Mesendoderm (in vitro differentiated cells): Measurements from ENCODE around the gene MEGF9.
"Not testable (repeated sequence)": the region's sequence is repeated elsewhere in the genome, so short reads cannot be mapped to it uniquely, and the experiment has no call there.

Experiments used
- DNase-seq: peaks from one replicate; pipeline ENCODE4 v3.0.0; 2013
- H2AK5ac ChIP-seq: 2 replicates; pipeline ENCODE4 v1.6.1; 2013; ENCODE audit warnings: low read length, inconsistent platforms
- H2BK120ac ChIP-seq: 2 replicates; pipeline ENCODE4 v1.6.1; 2013; ENCODE audit warnings: low read depth, mild to moderate bottlenecking, low read length, moderate library complexity, mixed read lengths
- H2BK15ac ChIP-seq: replicated peaks from 2 replicates; pipeline ENCODE4 v1.6.1; 2013; ENCODE audit warnings: low read depth, mild to moderate bottlenecking, moderate library complexity
- H2BK5ac ChIP-seq: 2 replicates; pipeline ENCODE4 v1.6.1; 2013; ENCODE audit warnings: low read length, inconsistent platforms
- H3K18ac ChIP-seq: 2 replicates; pipeline ENCODE4 v1.6.1; 2013; ENCODE audit warnings: mild to moderate bottlenecking, low read length, mixed read lengths
- H3K23ac ChIP-seq: one replicate; pipeline ENCODE4 v1.6.1; 2013; ENCODE audit warnings: low read length
- H3K27ac ChIP-seq: 2 replicates; pipeline ENCODE4 v1.5.1; 2013; ENCODE audit warnings: low read depth, mild to moderate bottlenecking, inconsistent platforms, low read length, moderate library complexity
- H3K27me3 ChIP-seq: 2 replicates; pipeline ENCODE4 v1.6.1; 2013; ENCODE audit warnings: low read length, control low read depth, mild to moderate bottlenecking, inconsistent platforms; ENCODE audit not compliant: insufficient read depth, poor library complexity
- H3K36me3 ChIP-seq: 2 replicates; pipeline ENCODE4 v1.6.1; 2013; ENCODE audit warnings: low read length, inconsistent platforms; ENCODE audit not compliant: control insufficient read depth, insufficient read depth
- H3K4ac ChIP-seq: one replicate; pipeline ENCODE4 v1.6.1; 2013; ENCODE audit warnings: low read depth, mild to moderate bottlenecking, low read length, moderate library complexity
- H3K4me1 ChIP-seq: 2 replicates; pipeline ENCODE4 v1.6.1; 2013; ENCODE audit warnings: low read depth, low read length, inconsistent platforms; ENCODE audit not compliant: control insufficient read depth
- H3K4me2 ChIP-seq: 2 replicates; pipeline ENCODE4 v1.6.1; 2013; ENCODE audit warnings: low read length
- H3K4me3 ChIP-seq: 2 replicates; pipeline ENCODE4 v1.5.1; 2013; ENCODE audit warnings: mild to moderate bottlenecking, low read length
- H3K56ac ChIP-seq: one replicate; pipeline ENCODE4 v1.6.1; 2013; ENCODE audit warnings: low read length
- H3K79me1 ChIP-seq: 2 replicates; pipeline ENCODE4 v1.6.1; 2013; ENCODE audit warnings: low read length, inconsistent platforms
- H3K79me2 ChIP-seq: 2 replicates; pipeline ENCODE4 v1.6.1; 2013; ENCODE audit warnings: mild to moderate bottlenecking, low read length; ENCODE audit not compliant: control insufficient read depth, insufficient read depth
- H3K9ac ChIP-seq: 2 replicates; pipeline ENCODE4 v1.6.1; 2013; ENCODE audit warnings: low read length, inconsistent platforms
- H4K5ac ChIP-seq: one replicate; pipeline ENCODE4 v1.6.1; 2013; ENCODE audit warnings: low read length
- H4K8ac ChIP-seq: one replicate; pipeline ENCODE4 v1.6.1; 2013; ENCODE audit warnings: low read depth, mild to moderate bottlenecking, control low read depth, low read length, moderate library complexity
- WGBS: extraction: QIAGEN DNeasy Blood & Tissue Kit; methylation state at CpG from one replicate; pipeline ENCODE4 v1.1.7; 2013; ENCODE audit warnings: low lambda C conversion rate, missing lambda C conversion rate; ENCODE audit not compliant: insufficient coverage; ENCODE audit errors: extremely low coverage; 5-methylcytosine and 5-hydroxymethylcytosine counted together

MEGF9 gene

GRCh38 chr9:120756531-120756930 lies 42.3 kb upstream of the MEGF9 start:
- Histone ChIP-seq H3K27me3 (no peaks in the 10 kb centered on the region), H2AK5ac (no peak overlapping the region), H3K18ac (no peak overlapping the region), H3K4me2 (no peak overlapping the region), H2BK120ac (no peak overlapping the region), H3K23ac (no peak overlapping the region), H3K4me1 (no peaks in the 10 kb centered on the region), H4K5ac (no peak overlapping the region), H3K79me2 (no peaks in the 10 kb centered on the region), H2BK15ac (no peak overlapping the region), H4K8ac (no peak overlapping the region), H3K36me3 (no peaks in the 10 kb centered on the region), H3K27ac (no peak overlapping the region), H3K79me1 (no peaks in the 10 kb centered on the region), H3K56ac (no peak overlapping the region), H3K4me3 (no peak overlapping the region), H3K4ac (no peak overlapping the region), H2BK5ac (no peak overlapping the region), H3K9ac (no peak overlapping the region)
- WGBS, result no CpG with 5 or more reads among the region's 1 CpG
- no peak for DNase-seq

- no peak overlapping the region for H3K23ac ChIP-seq
- no peak overlapping the region for H3K18ac ChIP-seq
- H2AK5ac ChIP-seq, result no peak overlapping the region
- H2BK15ac ChIP-seq, result no peak overlapping the region
- H3K4me1 ChIP-seq, result no peaks in the 10 kb centered on the region
- no peak overlapping the region for H2BK120ac ChIP-seq
- no peaks in the 10 kb centered on the region for H3K36me3 ChIP-seq
- H3K79me2 ChIP-seq, result no peaks in the 10 kb centered on the region
- no peak overlapping the region for H3K9ac ChIP-seq
- DNase-seq, result peak; percentile 57
- no peak overlapping the region for H3K56ac ChIP-seq
- H3K79me1 ChIP-seq, result no peaks in the 10 kb centered on the region
- WGBS, result no CpG with 5 or more reads among the region's 6 CpGs
- H3K27me3 ChIP-seq, result no peaks in the 10 kb centered on the region
- H2BK5ac ChIP-seq, result no peak overlapping the region
- H3K4me2 ChIP-seq, result no peak overlapping the region
- no peak overlapping the region for H3K4ac ChIP-seq
- no peak overlapping the region for H4K5ac ChIP-seq
- H3K27ac ChIP-seq, result no peak overlapping the region
- H3K4me3 ChIP-seq, result no peak overlapping the region
- no peak overlapping the region for H4K8ac ChIP-seq
Observed at GRCh38 chr9:120755810-120756434, 41.7 kb upstream of the MEGF9 start.

GRCh38 chr9:120755044-120755443 lies 40.8 kb upstream of the MEGF9 start:
- Histone ChIP-seq H4K5ac (no peak overlapping the region), H2BK15ac (no peak overlapping the region), H3K27me3 (no peaks in the 10 kb centered on the region), H4K8ac (no peak overlapping the region), H3K79me2 (no peaks in the 10 kb centered on the region), H3K4me2 (no peak overlapping the region), H2AK5ac (no peak overlapping the region), H2BK120ac (no peak overlapping the region), H3K4me1 (no peaks in the 10 kb centered on the region), H3K56ac (no peak overlapping the region), H3K79me1 (no peaks in the 10 kb centered on the region), H2BK5ac (no peak overlapping the region), H3K18ac (no peak overlapping the region), H3K4ac (no peak overlapping the region), H3K36me3 (no peaks in the 10 kb centered on the region), H3K9ac (no peak overlapping the region), H3K4me3 (no peak overlapping the region), H3K27ac (no peak overlapping the region), H3K23ac (no peak overlapping the region)
- no peak for DNase-seq
- WGBS, result no CpG with 5 or more reads among the region's 2 CpGs

GRCh38 chr9:120750421-120750820 lies 36.2 kb upstream of the MEGF9 start:
- no CpG with 5 or more reads among the region's 5 CpGs for WGBS
- H3K4me2 ChIP-seq, result no peak overlapping the region

GRCh38 chr9:120746366-120746765 lies 32.1 kb upstream of the MEGF9 start:
- not testable (repeated sequence) for H3K4me3 ChIP-seq, H3K36me3 ChIP-seq, DNase-seq, H3K18ac ChIP-seq, H3K27me3 ChIP-seq, H2BK120ac ChIP-seq, H2BK5ac ChIP-seq, H4K5ac ChIP-seq, H3K56ac ChIP-seq, H3K4me1 ChIP-seq, H3K4me2 ChIP-seq, H3K9ac ChIP-seq, H3K27ac ChIP-seq, H3K4ac ChIP-seq, H3K23ac ChIP-seq, H3K79me2 ChIP-seq, H4K8ac ChIP-seq, H2AK5ac ChIP-seq, H2BK15ac ChIP-seq, H3K79me1 ChIP-seq
- no CpG with 5 or more reads among the region's 26 CpGs for WGBS

More at GRCh38 chr9:120750421-120750820, 36.2 kb upstream of the MEGF9 start:
- no peak overlapping the region for H4K5ac ChIP-seq
- no peak overlapping the region for H3K4ac ChIP-seq
- H3K27me3 ChIP-seq, result no peaks in the 10 kb centered on the region
- H3K27ac ChIP-seq, result no peak overlapping the region
- no peaks in the 10 kb centered on the region for H3K79me2 ChIP-seq
- no peak overlapping the region for H3K9ac ChIP-seq
- H3K79me1 ChIP-seq, result no peaks in the 10 kb centered on the region
- H2AK5ac ChIP-seq, result no peak overlapping the region
- H3K4me3 ChIP-seq, result no peak overlapping the region
- H2BK120ac ChIP-seq, result no peak overlapping the region
- no peak overlapping the region for H2BK5ac ChIP-seq
- no peaks in the 10 kb centered on the region for H3K4me1 ChIP-seq
- no peak for DNase-seq
- no peak overlapping the region for H4K8ac ChIP-seq
- no peaks in the 10 kb centered on the region for H3K36me3 ChIP-seq
- H3K23ac ChIP-seq, result no peak overlapping the region
- no peak overlapping the region for H2BK15ac ChIP-seq
- H3K56ac ChIP-seq, result no peak overlapping the region
- no peak overlapping the region for H3K18ac ChIP-seq

GRCh38 chr9:120745278-120745677 lies 31.0 kb upstream of the MEGF9 start:
- no peak overlapping the region for H3K4ac ChIP-seq
- H3K4me1 ChIP-seq, result no peaks in the 10 kb centered on the region
- no peak overlapping the region for H3K27ac ChIP-seq
- H2BK5ac ChIP-seq, result no peak overlapping the region
- H3K56ac ChIP-seq, result no peak overlapping the region
- DNase-seq, result no peak
- no peak overlapping the region for H3K4me3 ChIP-seq
- no peaks in the 10 kb centered on the region for H3K79me1 ChIP-seq
- H3K23ac ChIP-seq, result no peak overlapping the region
- no peak overlapping the region for H3K18ac ChIP-seq
- no peak overlapping the region for H2AK5ac ChIP-seq
- no peak overlapping the region for H3K4me2 ChIP-seq
- no peak overlapping the region for H2BK120ac ChIP-seq
- H3K9ac ChIP-seq, result no peak overlapping the region
- no peak overlapping the region for H2BK15ac ChIP-seq
- H4K5ac ChIP-seq, result no peak overlapping the region
- no peak overlapping the region for H4K8ac ChIP-seq
- H3K27me3 ChIP-seq, result no peaks in the 10 kb centered on the region
- H3K36me3 ChIP-seq, result no peaks in the 10 kb centered on the region
- no CpG with 5 or more reads among the region's 6 CpGs for WGBS
- no peaks in the 10 kb centered on the region for H3K79me2 ChIP-seq
